ENCODE results near the gene KNDC1. TPM values are rescaled to one million over a fixed set of nuclear protein-coding genes. Genes with fewer than 3 reads are reported as not detected.

The KNDC1 gene
- total RNA-seq, 1 experiment from 2014 or later: 1.2 TPM

DNA sequence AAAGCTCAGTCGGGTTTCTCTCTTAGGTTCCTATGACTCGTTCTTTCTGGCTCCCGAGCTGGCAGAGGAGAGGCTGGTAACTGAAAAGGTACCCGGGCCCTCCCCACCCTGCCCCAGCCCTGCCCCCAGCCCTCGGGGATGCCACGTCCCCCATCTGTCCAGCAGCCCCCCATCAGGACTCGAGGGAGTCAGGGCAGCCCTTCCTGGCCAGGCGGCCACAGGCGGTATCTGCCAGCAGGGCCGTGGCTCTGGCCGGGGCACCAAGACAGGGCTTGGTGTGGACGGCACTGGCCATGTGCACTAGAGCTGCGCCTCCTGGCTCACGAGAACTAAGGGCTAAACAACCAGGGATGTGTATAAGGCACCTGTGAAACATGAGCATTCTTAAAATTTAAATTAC, 29.7 kb downstream of the KNDC1 start:
- CTCF ChIA-PET: no interaction called here
- no peak overlapping the region for H3K27ac Mint-ChIP-seq (ENCODE audit: unreplicated experiment)
- no peaks in the 10 kb centered on the region for H3K4me1 Mint-ChIP-seq (ENCODE audit: low read depth, unreplicated experiment)
- peaks cover 4% of the 10 kb centered on the region for H3K9me3 Mint-ChIP-seq (ENCODE audit: low read depth, unreplicated experiment)
- H3K4me3 Mint-ChIP-seq (ENCODE audit: low read depth, unreplicated experiment): no peak overlapping the region
- peaks cover 31% of the 10 kb centered on the region for H3K27me3 Mint-ChIP-seq (ENCODE audit: unreplicated experiment)
- intact Hi-C loops (cut with micrococcal nuclease; ENCODE audit: unreplicated experiment): no loop called here
- no peak for DNase-seq
- TF ChIP-seq, protein P1, sequence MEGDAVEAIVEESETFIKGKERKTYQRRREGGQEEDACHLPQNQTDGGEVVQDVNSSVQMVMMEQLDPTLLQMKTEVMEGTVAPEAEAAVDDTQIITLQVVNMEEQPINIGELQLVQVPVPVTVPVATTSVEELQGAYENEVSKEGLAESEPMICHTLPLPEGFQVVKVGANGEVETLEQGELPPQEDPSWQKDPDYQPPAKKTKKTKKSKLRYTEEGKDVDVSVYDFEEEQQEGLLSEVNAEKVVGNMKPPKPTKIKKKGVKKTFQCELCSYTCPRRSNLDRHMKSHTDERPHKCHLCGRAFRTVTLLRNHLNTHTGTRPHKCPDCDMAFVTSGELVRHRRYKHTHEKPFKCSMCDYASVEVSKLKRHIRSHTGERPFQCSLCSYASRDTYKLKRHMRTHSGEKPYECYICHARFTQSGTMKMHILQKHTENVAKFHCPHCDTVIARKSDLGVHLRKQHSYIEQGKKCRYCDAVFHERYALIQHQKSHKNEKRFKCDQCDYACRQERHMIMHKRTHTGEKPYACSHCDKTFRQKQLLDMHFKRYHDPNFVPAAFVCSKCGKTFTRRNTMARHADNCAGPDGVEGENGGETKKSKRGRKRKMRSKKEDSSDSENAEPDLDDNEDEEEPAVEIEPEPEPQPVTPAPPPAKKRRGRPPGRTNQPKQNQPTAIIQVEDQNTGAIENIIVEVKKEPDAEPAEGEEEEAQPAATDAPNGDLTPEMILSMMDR (IDR thresholded peaks at IDR 0.05; ENCODE audit: unreplicated experiment): no peak
- H3K36me3 Mint-ChIP-seq (ENCODE audit: insufficient read depth, unreplicated experiment): peaks cover 4% of the 10 kb centered on the region
- no TSS peak for BruUV-seq (replicated peaks)

DNA sequence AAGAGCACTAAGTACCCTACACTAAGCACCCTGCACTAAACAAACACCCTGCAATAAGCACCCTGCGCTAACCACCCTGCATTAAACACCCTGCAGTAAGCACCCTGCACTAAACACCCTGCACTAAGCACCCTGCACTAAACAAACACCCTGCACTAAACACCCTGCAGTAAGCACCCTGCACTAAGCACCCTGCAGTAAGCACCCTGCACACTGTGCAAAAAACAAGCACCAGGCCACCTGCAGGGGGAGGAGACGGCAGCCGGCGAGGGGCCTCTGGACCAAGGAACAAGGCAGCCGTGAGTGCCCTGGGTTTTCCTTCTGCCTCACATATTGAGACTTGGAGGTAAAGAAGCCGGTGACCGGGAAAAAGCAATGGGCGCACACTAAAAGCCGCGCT, 30.2 kb downstream of the KNDC1 start:
- CTCF ChIA-PET: no interaction called here
- no TSS peak for BruUV-seq (replicated peaks)
- H3K4me1 Mint-ChIP-seq (ENCODE audit: low read depth, unreplicated experiment): no peaks in the 10 kb centered on the region
- TF ChIP-seq, protein P1 (IDR thresholded peaks at IDR 0.05; ENCODE audit: unreplicated experiment): no peak
- H3K27ac Mint-ChIP-seq (ENCODE audit: unreplicated experiment): no peak overlapping the region
- intact Hi-C loops (cut with micrococcal nuclease; ENCODE audit: unreplicated experiment): no loop called here
- peaks cover 2% of the 10 kb centered on the region for H3K36me3 Mint-ChIP-seq (ENCODE audit: insufficient read depth, unreplicated experiment)
- peaks cover 4% of the 10 kb centered on the region for H3K9me3 Mint-ChIP-seq (ENCODE audit: low read depth, unreplicated experiment)
- no peak overlapping the region for H3K4me3 Mint-ChIP-seq (ENCODE audit: low read depth, unreplicated experiment)
- H3K27me3 Mint-ChIP-seq (ENCODE audit: unreplicated experiment): peaks cover 31% of the 10 kb centered on the region
- DNase-seq: no peak

DNA sequence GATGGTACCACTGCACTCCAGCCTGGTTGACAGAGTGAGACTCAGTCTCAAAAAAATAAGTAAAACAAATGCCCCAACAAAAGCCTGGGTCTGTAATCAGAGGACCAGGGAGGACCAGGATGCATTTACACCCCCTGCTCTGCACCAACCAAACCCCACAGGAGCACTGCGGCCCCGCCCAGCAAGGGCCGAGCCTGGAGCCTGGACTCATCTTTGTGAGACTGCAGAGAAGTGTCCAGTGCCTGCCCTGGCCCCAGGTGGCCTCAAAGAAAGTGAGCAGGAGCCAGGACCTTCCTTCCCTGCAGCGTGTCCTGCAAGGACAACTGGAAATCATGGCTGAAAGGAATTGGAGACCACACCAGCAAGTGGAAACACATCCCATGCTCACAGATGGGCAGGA, 31.6 kb downstream of the KNDC1 start:
- CTCF ChIA-PET: no interaction called here
- no peak overlapping the region for H3K27ac Mint-ChIP-seq (ENCODE audit: unreplicated experiment)
- H3K27me3 Mint-ChIP-seq (ENCODE audit: unreplicated experiment): peaks cover 31% of the 10 kb centered on the region
- intact Hi-C loops (cut with micrococcal nuclease; ENCODE audit: unreplicated experiment): no loop called here
- peaks cover 4% of the 10 kb centered on the region for H3K9me3 Mint-ChIP-seq (ENCODE audit: low read depth, unreplicated experiment)
- no peaks in the 10 kb centered on the region for H3K36me3 Mint-ChIP-seq (ENCODE audit: insufficient read depth, unreplicated experiment)
- H3K4me1 Mint-ChIP-seq (ENCODE audit: low read depth, unreplicated experiment): no peaks in the 10 kb centered on the region
- no peak overlapping the region for H3K4me3 Mint-ChIP-seq (ENCODE audit: low read depth, unreplicated experiment)
- no TSS peak for BruUV-seq (replicated peaks)
- DNase-seq: no peak
- TF ChIP-seq, protein P1 (IDR thresholded peaks at IDR 0.05; ENCODE audit: unreplicated experiment): no peak

DNA sequence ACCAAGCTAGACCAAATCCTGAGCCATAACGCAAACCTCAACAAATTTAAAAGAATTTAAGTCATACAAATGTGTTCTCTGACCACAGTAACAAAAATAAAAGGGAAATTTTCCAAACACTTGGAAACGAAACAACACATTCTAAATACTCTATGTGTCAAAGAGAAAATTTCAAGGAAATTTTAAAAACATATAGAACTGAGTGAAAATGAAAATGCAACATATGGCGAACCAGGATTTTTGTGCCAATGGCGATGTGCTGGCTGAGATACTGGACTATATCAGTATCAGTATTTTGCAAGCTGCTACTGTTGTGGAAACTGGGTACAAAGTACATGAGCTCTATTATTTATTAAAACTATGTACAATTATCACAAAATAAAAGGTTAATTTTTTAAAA, 34.1 kb downstream of the KNDC1 start:
- no peaks in the 10 kb centered on the region for H3K36me3 Mint-ChIP-seq (ENCODE audit: insufficient read depth, unreplicated experiment)
- no peak for DNase-seq
- CTCF ChIA-PET: no interaction called here
- H3K27ac Mint-ChIP-seq (ENCODE audit: unreplicated experiment): no peak overlapping the region
- peaks cover 31% of the 10 kb centered on the region for H3K27me3 Mint-ChIP-seq (ENCODE audit: unreplicated experiment)
- H3K4me1 Mint-ChIP-seq (ENCODE audit: low read depth, unreplicated experiment): no peaks in the 10 kb centered on the region
- no TSS peak for BruUV-seq (replicated peaks)
- peaks cover 4% of the 10 kb centered on the region for H3K9me3 Mint-ChIP-seq (ENCODE audit: low read depth, unreplicated experiment)
- intact Hi-C loops (cut with micrococcal nuclease; ENCODE audit: unreplicated experiment): no loop called here
- no peak overlapping the region for H3K4me3 Mint-ChIP-seq (ENCODE audit: low read depth, unreplicated experiment)
- TF ChIP-seq, protein P1 (IDR thresholded peaks at IDR 0.05; ENCODE audit: unreplicated experiment): no peak

DNA sequence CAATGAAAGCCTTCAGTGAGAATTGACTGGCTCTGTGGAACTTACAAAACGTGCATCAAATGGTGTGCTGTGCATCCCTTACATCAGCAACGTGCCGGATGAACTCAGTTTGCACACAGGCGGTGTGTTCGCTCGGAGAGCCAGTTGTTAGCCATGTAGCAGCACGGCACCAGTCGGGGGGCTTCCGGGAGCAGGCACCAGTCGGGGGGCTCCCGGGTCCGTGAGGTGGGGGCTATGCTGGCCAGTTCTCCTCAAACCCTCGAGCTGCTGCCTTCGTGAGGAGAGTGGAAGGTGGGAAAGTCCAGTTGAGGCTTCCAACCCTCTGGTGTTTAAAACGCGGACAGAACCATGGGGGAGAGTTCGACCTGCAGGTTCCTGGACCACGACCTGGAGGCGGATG, 35.1 kb downstream of the KNDC1 start:
- TF ChIP-seq, protein P1 (IDR thresholded peaks at IDR 0.05; ENCODE audit: unreplicated experiment): no peak
- no peak overlapping the region for H3K27ac Mint-ChIP-seq (ENCODE audit: unreplicated experiment)
- H3K36me3 Mint-ChIP-seq (ENCODE audit: insufficient read depth, unreplicated experiment): no peaks in the 10 kb centered on the region
- CTCF ChIA-PET: no interaction called here
- intact Hi-C loops (cut with micrococcal nuclease; ENCODE audit: unreplicated experiment): no loop called here
- no peaks in the 10 kb centered on the region for H3K4me1 Mint-ChIP-seq (ENCODE audit: low read depth, unreplicated experiment)
- peaks cover 4% of the 10 kb centered on the region for H3K9me3 Mint-ChIP-seq (ENCODE audit: low read depth, unreplicated experiment)
- no peak for DNase-seq
- peaks cover 31% of the 10 kb centered on the region for H3K27me3 Mint-ChIP-seq (ENCODE audit: unreplicated experiment)
- no TSS peak for BruUV-seq (replicated peaks)
- no peak overlapping the region for H3K4me3 Mint-ChIP-seq (ENCODE audit: low read depth, unreplicated experiment)

Data from Calu3 (cell line).